ENCODE measurements around the gene GSTA5.

DNA sequence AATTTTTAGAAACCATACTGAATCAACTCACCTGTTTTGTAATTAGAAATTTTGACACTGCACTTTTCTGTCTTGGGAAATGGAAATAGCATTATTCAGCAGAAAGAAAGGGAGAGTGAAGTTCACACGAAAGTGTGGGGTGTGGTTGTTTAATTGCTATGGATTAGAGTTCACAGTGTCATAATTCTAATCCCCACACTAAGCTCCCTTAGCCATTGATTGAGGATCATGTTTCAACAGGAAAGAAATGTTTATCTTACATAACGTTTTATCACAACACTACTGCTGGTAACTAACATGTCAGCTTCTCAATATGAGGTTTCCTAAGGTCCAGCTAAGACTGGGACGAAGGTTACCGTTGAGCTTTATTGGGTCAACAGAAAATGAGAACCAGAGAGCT, 31.4 kb upstream of the GSTA5 start:
- TF ChIP-seq, protein P1, sequence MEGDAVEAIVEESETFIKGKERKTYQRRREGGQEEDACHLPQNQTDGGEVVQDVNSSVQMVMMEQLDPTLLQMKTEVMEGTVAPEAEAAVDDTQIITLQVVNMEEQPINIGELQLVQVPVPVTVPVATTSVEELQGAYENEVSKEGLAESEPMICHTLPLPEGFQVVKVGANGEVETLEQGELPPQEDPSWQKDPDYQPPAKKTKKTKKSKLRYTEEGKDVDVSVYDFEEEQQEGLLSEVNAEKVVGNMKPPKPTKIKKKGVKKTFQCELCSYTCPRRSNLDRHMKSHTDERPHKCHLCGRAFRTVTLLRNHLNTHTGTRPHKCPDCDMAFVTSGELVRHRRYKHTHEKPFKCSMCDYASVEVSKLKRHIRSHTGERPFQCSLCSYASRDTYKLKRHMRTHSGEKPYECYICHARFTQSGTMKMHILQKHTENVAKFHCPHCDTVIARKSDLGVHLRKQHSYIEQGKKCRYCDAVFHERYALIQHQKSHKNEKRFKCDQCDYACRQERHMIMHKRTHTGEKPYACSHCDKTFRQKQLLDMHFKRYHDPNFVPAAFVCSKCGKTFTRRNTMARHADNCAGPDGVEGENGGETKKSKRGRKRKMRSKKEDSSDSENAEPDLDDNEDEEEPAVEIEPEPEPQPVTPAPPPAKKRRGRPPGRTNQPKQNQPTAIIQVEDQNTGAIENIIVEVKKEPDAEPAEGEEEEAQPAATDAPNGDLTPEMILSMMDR (conservative IDR thresholded peaks at IDR 0.05), result no peak
- TF ChIP-seq ZFX (IDR thresholded peaks at IDR 0.05), result no peak

All from C4-2B (cell line).